ENCODE measurements around the gene ZFP62.

GRCh38 chr5:180858586-180858985, 2.5 kb downstream of the ZFP62 start:
- TF ChIP-seq CTCF (conservative IDR thresholded peaks at IDR 0.05; ENCODE audit: low read length) = no peak
- no peak for TF ChIP-seq EZH2phosphoT487 (IDR thresholded peaks at IDR 0.05; ENCODE audit: borderline replicate concordance, low read depth, low read length)
